OCI-LY1 (cell line): ENCODE data around the gene GMEB2.
"Not testable (repeated sequence)": the region's sequence is repeated elsewhere in the genome, so short reads cannot be mapped to it uniquely, and the experiment has no call there.

Experiments used
- H2AFZ ChIP-seq: fragments of 200-600 bp; sonication (generic), shearing (Covaris generic); 2 replicates; pipeline ENCODE4 v1.6.0; 2014; ENCODE audit warnings: antibody characterized with exemption, mild to moderate bottlenecking, low read length
- H3F3A ChIP-seq: fragments of 200-600 bp; sonication (generic), shearing (Covaris generic); 2 replicates; pipeline ENCODE4 v1.6.0; 2014; ENCODE audit warnings: mild to moderate bottlenecking, antibody characterized with exemption, low read length, moderate library complexity; ENCODE audit not compliant: insufficient read depth
- H3K27ac ChIP-seq: fragments of 200-600 bp; sonication (generic); 2 replicates; pipeline ENCODE4 v1.5.1; 2014; ENCODE audit warnings: low read length, mixed run types, mild to moderate bottlenecking, low read depth; ENCODE audit not compliant: poor library complexity, severe bottlenecking
- H3K27me3 ChIP-seq: fragments of 200-600 bp; sonication (generic); 2 replicates; pipeline ENCODE4 v1.6.0; 2014; ENCODE audit warnings: antibody characterized with exemption, mild to moderate bottlenecking, low read length, moderate library complexity; ENCODE audit not compliant: insufficient read depth
- H3K36me3 ChIP-seq: fragments of 200-600 bp; sonication (generic); 2 replicates; pipeline ENCODE4 v1.6.1; 2014; ENCODE audit warnings: mild to moderate bottlenecking, antibody characterized with exemption, low read length, moderate library complexity, mixed read lengths; ENCODE audit not compliant: insufficient read depth
- H3K4me1 ChIP-seq: fragments of 200-600 bp; sonication (generic); 2 replicates; pipeline ENCODE4 v1.5.1; 2014; ENCODE audit warnings: mild to moderate bottlenecking, low read length, moderate library complexity; ENCODE audit not compliant: insufficient read depth, severe bottlenecking
- H3K4me2 ChIP-seq: fragments of 200-600 bp; sonication (generic), shearing (Covaris generic); 2 replicates; pipeline ENCODE4 v1.6.1; 2014; ENCODE audit warnings: low read length
- H3K4me3 ChIP-seq: fragments of 200-600 bp; sonication (generic); 2 replicates; pipeline ENCODE4 v1.5.1; 2014; ENCODE audit warnings: low read length, low read depth, mild to moderate bottlenecking, mixed read lengths; ENCODE audit not compliant: poor library complexity, severe bottlenecking
- H3K79me2 ChIP-seq: fragments of 200-600 bp; shearing (Covaris generic); 2 replicates; pipeline ENCODE4 v1.6.1; 2016; ENCODE audit warnings: mixed run types, low read length, mixed read lengths; ENCODE audit not compliant: insufficient read depth
- H3K9ac ChIP-seq: fragments of 200-600 bp; sonication (generic), shearing (Covaris generic); 2 replicates; pipeline ENCODE4 v1.6.1; 2014; ENCODE audit warnings: mild to moderate bottlenecking, low read length, mixed read lengths
- H3K9me2 ChIP-seq: fragments of 200-600 bp; sonication (generic), shearing (Covaris generic); 2 replicates; pipeline ENCODE4 v1.6.1; 2014; ENCODE audit warnings: low read depth, mild to moderate bottlenecking, low read length, mixed read lengths
- H3K9me3 ChIP-seq: fragments of 200-600 bp; shearing (Covaris generic); 2 replicates; pipeline ENCODE4 v1.6.1; 2014; ENCODE audit warnings: low read length, mixed read lengths
- H4K20me1 ChIP-seq: fragments of 200-600 bp; sonication (generic), shearing (Covaris generic); 2 replicates; pipeline ENCODE4 v1.6.0; 2016; ENCODE audit warnings: mild to moderate bottlenecking, low read length; ENCODE audit not compliant: insufficient read depth
- EZH2 ChIP-seq: fragments of 200-600 bp; sonication (generic), shearing (Covaris generic); IDR thresholded peaks from 2 replicates; pipeline ENCODE4 v1.8.0; 2017; ENCODE audit warnings: borderline replicate concordance, mixed run types, mild to moderate bottlenecking, antibody characterized with exemption, low read length, moderate library complexity, mixed read lengths
- TF ChIP-seq, protein P1 (sequence below): fragments of 200-600 bp; sonication (generic), shearing (Covaris generic); IDR thresholded peaks from 2 replicates; pipeline ENCODE4 v1.5.1; 2017; ENCODE audit warnings: mild to moderate bottlenecking, antibody characterized with exemption, low read length, moderate library complexity, mixed read lengths

The GMEB2 gene

DNA sequence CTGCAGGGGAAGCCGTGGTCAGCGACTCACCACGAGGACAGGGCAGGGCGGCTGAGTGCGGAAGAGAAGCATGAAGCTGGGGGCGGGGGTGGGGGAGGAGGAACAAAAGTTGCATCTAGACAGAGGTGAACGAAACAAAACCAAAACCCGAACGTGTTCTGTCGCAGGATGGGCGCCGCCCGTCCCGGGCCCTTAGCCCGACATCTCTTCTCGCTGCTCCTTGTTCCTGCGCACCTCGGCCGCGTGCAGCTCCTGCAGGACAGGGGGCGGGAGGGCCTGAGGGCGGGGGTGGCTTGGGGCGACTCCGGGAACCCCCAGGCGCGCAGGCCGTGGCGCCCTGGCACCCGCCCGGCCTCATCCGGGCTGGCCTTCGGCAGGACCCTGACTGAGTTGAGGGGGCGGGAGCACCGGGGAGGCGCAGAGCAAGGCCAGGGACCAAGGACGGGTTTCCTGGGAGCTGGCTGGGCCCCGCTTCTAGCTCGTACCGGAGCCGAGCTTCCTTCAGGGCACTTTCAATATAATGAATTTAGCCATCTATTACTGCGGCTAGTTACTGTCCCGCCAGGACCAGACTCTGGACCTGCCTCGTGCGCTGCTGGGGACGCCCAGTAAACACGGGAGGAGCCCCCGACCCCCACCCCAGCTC, 14.4 kb upstream of the GMEB2 start:
- H3K9me3 ChIP-seq, result no peaks in the 10 kb centered on the region
- no peaks in the 10 kb centered on the region for H3K36me3 ChIP-seq
- H3K9me2 ChIP-seq, result no peaks in the 10 kb centered on the region
- peaks cover 13% of the 10 kb centered on the region; the same call in 1 of the 2 replicates for H3K27me3 ChIP-seq
- peak overlapping the region; percentile 80 for H3K4me3 ChIP-seq
- no peak overlapping the region for H2AFZ ChIP-seq
- H3K9ac ChIP-seq, result peak overlapping the region; percentile 83
- H3K27ac ChIP-seq, result peak overlapping the region; percentile 85
- no peak for TF ChIP-seq EZH2
- TF ChIP-seq, protein P1, sequence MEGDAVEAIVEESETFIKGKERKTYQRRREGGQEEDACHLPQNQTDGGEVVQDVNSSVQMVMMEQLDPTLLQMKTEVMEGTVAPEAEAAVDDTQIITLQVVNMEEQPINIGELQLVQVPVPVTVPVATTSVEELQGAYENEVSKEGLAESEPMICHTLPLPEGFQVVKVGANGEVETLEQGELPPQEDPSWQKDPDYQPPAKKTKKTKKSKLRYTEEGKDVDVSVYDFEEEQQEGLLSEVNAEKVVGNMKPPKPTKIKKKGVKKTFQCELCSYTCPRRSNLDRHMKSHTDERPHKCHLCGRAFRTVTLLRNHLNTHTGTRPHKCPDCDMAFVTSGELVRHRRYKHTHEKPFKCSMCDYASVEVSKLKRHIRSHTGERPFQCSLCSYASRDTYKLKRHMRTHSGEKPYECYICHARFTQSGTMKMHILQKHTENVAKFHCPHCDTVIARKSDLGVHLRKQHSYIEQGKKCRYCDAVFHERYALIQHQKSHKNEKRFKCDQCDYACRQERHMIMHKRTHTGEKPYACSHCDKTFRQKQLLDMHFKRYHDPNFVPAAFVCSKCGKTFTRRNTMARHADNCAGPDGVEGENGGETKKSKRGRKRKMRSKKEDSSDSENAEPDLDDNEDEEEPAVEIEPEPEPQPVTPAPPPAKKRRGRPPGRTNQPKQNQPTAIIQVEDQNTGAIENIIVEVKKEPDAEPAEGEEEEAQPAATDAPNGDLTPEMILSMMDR, result no peak
- peaks cover 5% of the 10 kb centered on the region; the same call in 1 of the 2 replicates for H3F3A ChIP-seq
- peaks cover 43% of the 10 kb centered on the region for H3K4me1 ChIP-seq
- H4K20me1 ChIP-seq, result no peaks in the 10 kb centered on the region
- H3K4me2 ChIP-seq, result peak overlapping the region; percentile 84
- H3K79me2 ChIP-seq, result no peaks in the 10 kb centered on the region

DNA sequence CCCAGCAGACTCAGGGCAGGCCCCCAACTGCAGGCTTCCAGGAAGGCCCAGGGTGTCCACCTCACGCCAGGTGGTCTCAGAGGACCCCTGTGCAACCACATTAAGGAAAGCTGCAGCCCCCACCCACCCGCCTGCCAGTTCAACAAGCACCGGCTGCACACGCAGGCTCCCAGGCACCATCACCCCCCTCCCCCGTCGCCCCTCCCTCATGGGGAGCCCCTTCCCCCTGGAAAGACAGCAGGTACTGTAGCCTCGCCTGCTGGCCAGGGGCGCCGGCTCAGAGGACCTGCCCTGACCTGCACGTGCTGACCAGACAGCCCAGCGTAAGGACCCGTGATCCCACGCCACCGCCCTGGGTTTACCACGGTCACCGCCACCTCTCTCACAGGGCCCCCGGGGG, 13.8 kb upstream of the GMEB2 start:
- H3K9ac ChIP-seq, result peak overlapping the region; percentile 70
- H3K9me2 ChIP-seq, H2AFZ ChIP-seq, H3K9me3 ChIP-seq, H3F3A ChIP-seq, H4K20me1 ChIP-seq, H3K79me2 ChIP-seq, H3K36me3 ChIP-seq: not testable (repeated sequence)
- peaks cover 47% of the 10 kb centered on the region for H3K4me1 ChIP-seq
- H3K27ac ChIP-seq, result peak overlapping the region; percentile 95
- peaks cover 13% of the 10 kb centered on the region; the same call in 1 of the 2 replicates for H3K27me3 ChIP-seq
- H3K4me3 ChIP-seq, result peak overlapping the region; percentile 80
- peak overlapping the region; percentile 67 for H3K4me2 ChIP-seq

DNA sequence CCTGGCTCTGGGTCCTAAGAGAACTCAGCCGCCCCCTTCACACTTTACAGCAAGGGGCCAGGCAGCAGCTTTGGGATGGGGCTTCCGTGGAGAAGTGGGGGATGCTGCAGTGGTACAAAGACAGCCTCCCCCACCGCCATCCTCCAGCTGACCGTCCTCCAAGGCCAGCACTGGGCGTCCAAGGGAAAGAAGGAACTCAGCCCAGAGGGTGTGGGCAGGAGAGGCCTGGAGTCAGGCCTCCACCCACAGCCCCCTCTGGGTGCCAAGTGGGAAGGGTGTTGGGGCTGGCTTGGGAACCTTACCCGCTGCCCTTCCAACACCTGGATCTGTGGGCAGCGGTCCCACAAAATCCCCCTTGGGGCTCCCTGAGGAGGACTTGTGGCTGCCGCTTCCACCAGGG, 13.2 kb upstream of the GMEB2 start:
- H4K20me1 ChIP-seq, result no peaks in the 10 kb centered on the region
- 0 out of 2 replicates have a peak, but pooled peaks cover 13% of the 10 kb centered on the region for H3K27me3 ChIP-seq
- H3K36me3 ChIP-seq, result no peaks in the 10 kb centered on the region
- no peaks in the 10 kb centered on the region for H3K79me2 ChIP-seq
- H3K4me1 ChIP-seq, result peaks cover 53% of the 10 kb centered on the region
- peak overlapping the region; percentile 70; the same call in 1 of the 2 replicates for H3K9ac ChIP-seq
- no peak overlapping the region for H2AFZ ChIP-seq
- H3K4me2 ChIP-seq, result peak overlapping the region; percentile 67
- no peaks in the 10 kb centered on the region for H3K9me3 ChIP-seq
- H3K27ac ChIP-seq, result peak overlapping the region; percentile 95
- peaks cover 5% of the 10 kb centered on the region; the same call in 1 of the 2 replicates for H3F3A ChIP-seq
- peak overlapping the region; percentile 80 for H3K4me3 ChIP-seq
- H3K9me2 ChIP-seq, result no peaks in the 10 kb centered on the region
- TF ChIP-seq EZH2, result no peak
- TF ChIP-seq, protein P1, result no peak
